GM21423 (cell line): ENCODE results near the gene RIT2.
"Not testable (repeated sequence)": the region's sequence is repeated elsewhere in the genome, so short reads cannot be mapped to it uniquely, and the experiment has no call there.

Source experiments
- ATAC-seq: cut with Tn5 transposase; IDR thresholded peaks from one replicate; pipeline ENCODE4 v1.9.1; 2021; ENCODE audit warnings: mild to moderate bottlenecking, moderate library complexity; ENCODE audit not compliant: unreplicated experiment

Gene RIT2

GRCh38 chr18:42778445-42779042 is 336.9 kb downstream of the RIT2 start:
- no peak for ATAC-seq

- ATAC-seq, result no peak
Measured at GRCh38 chr18:42778024-42778423, 337.5 kb downstream of the RIT2 start.

- ATAC-seq, result no peak
Measured at GRCh38 chr18:42773870-42774269, 341.6 kb downstream of the RIT2 start.

GRCh38 chr18:42771936-42772335 is 343.5 kb downstream of the RIT2 start:
- no peak for ATAC-seq

GRCh38 chr18:42765302-42765701 is 350.2 kb downstream of the RIT2 start:
- ATAC-seq, result no peak

- ATAC-seq, result no peak
Measured at GRCh38 chr18:42760290-42760689, 355.2 kb downstream of the RIT2 start.

- no peak for ATAC-seq
Measured at GRCh38 chr18:42758852-42759251, 356.6 kb downstream of the RIT2 start.

GRCh38 chr18:42756214-42756613 is 359.3 kb downstream of the RIT2 start:
- ATAC-seq, result no peak

- ATAC-seq, result no peak
Measured at GRCh38 chr18:42752916-42753315, 362.6 kb downstream of the RIT2 start.

GRCh38 chr18:42746794-42747193 is 368.7 kb downstream of the RIT2 start:
- ATAC-seq, result no peak

GRCh38 chr18:42745931-42746330 is 369.6 kb downstream of the RIT2 start:
- no peak for ATAC-seq

GRCh38 chr18:42745171-42745570 is 370.3 kb downstream of the RIT2 start:
- no peak for ATAC-seq

GRCh38 chr18:42743373-42744138 is 371.9 kb downstream of the RIT2 start:
- no peak for ATAC-seq

GRCh38 chr18:42742969-42743368 is 372.5 kb downstream of the RIT2 start:
- ATAC-seq, result no peak

GRCh38 chr18:42742474-42742873 is 373.0 kb downstream of the RIT2 start:
- ATAC-seq, result no peak

GRCh38 chr18:42741805-42742347 is 373.6 kb downstream of the RIT2 start:
- ATAC-seq, result not testable (repeated sequence)

GRCh38 chr18:42741299-42741698 is 374.2 kb downstream of the RIT2 start:
- not testable (repeated sequence) for ATAC-seq

- ATAC-seq, result no peak
Measured at GRCh38 chr18:42736074-42736473, 379.4 kb downstream of the RIT2 start.

- ATAC-seq, result no peak
Measured at GRCh38 chr18:42734520-42734919, 381.0 kb downstream of the RIT2 start.

GRCh38 chr18:42730272-42730671 is 385.2 kb downstream of the RIT2 start:
- no peak for ATAC-seq

- no peak for ATAC-seq
Measured at GRCh38 chr18:42719221-42719620, 396.3 kb downstream of the RIT2 start.

- no peak for ATAC-seq
Measured at GRCh38 chr18:42712065-42712464, 403.4 kb downstream of the RIT2 start.
